H9 (cell line): ENCODE measurements around the gene FABP7. TPM values are rescaled to one million over a fixed set of nuclear protein-coding genes. Genes with fewer than 3 reads are reported as not detected.

ENCODE experiments used
- DNase-seq: peaks from one replicate; pipeline ENCODE4 v3.0.0-alpha.2; 2017
- H2AFZ ChIP-seq: one replicate; pipeline ENCODE4 v1.6.1; 2013; ENCODE audit warnings: mild to moderate bottlenecking, low read length, control low read depth, moderate library complexity
- H2AK5ac ChIP-seq: 2 replicates; pipeline ENCODE4 v1.6.1; 2013; ENCODE audit warnings: low read length, control low read depth, mixed read lengths; ENCODE audit not compliant: insufficient read length
- H2BK120ac ChIP-seq: one replicate; pipeline ENCODE4 v1.6.1; 2013; ENCODE audit warnings: low read depth, mild to moderate bottlenecking, low read length, control low read depth, inconsistent platforms; ENCODE audit not compliant: poor library complexity, severe bottlenecking
- H2BK12ac ChIP-seq: 2 replicates; pipeline ENCODE4 v1.6.1; 2013; ENCODE audit warnings: low read length, control low read depth, mixed read lengths, low read depth; ENCODE audit not compliant: insufficient read length
- H2BK15ac ChIP-seq: 2 replicates; pipeline ENCODE4 v1.6.1; 2013; ENCODE audit warnings: low read depth, low read length, control low read depth
- H2BK20ac ChIP-seq: one replicate; pipeline ENCODE4 v1.6.1; 2013; ENCODE audit warnings: low read depth, mild to moderate bottlenecking, low read length, control low read depth, inconsistent platforms; ENCODE audit not compliant: poor library complexity, severe bottlenecking
- H2BK5ac ChIP-seq: 2 replicates; pipeline ENCODE4 v1.6.1; 2013; ENCODE audit warnings: low read length, control low read depth, mixed read lengths; ENCODE audit not compliant: insufficient read length
- H3K14ac ChIP-seq: 2 replicates; pipeline ENCODE4 v1.6.1; 2013; ENCODE audit warnings: low read length, control low read depth; ENCODE audit not compliant: insufficient read depth
- H3K18ac ChIP-seq: 2 replicates; pipeline ENCODE4 v1.6.1; 2013; ENCODE audit warnings: low read depth, mild to moderate bottlenecking, mixed read lengths, low read length, control low read depth; ENCODE audit not compliant: insufficient read length
- H3K23ac ChIP-seq: 2 replicates; pipeline ENCODE4 v1.6.1; 2013; ENCODE audit warnings: low read length, control low read depth, mixed read lengths, low read depth; ENCODE audit not compliant: insufficient read length
- H3K23me2 ChIP-seq: 2 replicates; pipeline ENCODE4 v1.6.1; 2013; ENCODE audit warnings: low read depth, mild to moderate bottlenecking, mixed read lengths, low read length, control low read depth; ENCODE audit not compliant: insufficient read length, poor library complexity, severe bottlenecking
- H3K27ac ChIP-seq: 2 replicates; pipeline ENCODE4 v1.5.1; 2013; ENCODE audit warnings: low read length, control low read depth, mixed read lengths, low read depth; ENCODE audit not compliant: insufficient read length
- H3K27me3 ChIP-seq: 2 replicates; pipeline ENCODE4 v1.6.1; 2013; ENCODE audit warnings: low read length, control low read depth, inconsistent platforms; ENCODE audit not compliant: insufficient read depth
- H3K4ac ChIP-seq: 2 replicates; pipeline ENCODE4 v1.6.1; 2013; ENCODE audit warnings: low read depth, mild to moderate bottlenecking, control low read depth, inconsistent platforms, low read length, moderate library complexity
- H3K4me1 ChIP-seq: 2 replicates; pipeline ENCODE4 v1.6.1; 2013; ENCODE audit warnings: low read length, control low read depth, inconsistent platforms; ENCODE audit not compliant: insufficient read depth
- H3K4me2 ChIP-seq: 2 replicates; pipeline ENCODE4 v1.6.1; 2013; ENCODE audit warnings: low read length, control low read depth, mixed read lengths; ENCODE audit not compliant: insufficient read length, insufficient read depth
- H3K56ac ChIP-seq: 2 replicates; pipeline ENCODE4 v1.6.1; 2013; ENCODE audit warnings: low read depth, mild to moderate bottlenecking, mixed read lengths, low read length, control low read depth; ENCODE audit not compliant: insufficient read length
- H3K79me1 ChIP-seq: 2 replicates; pipeline ENCODE4 v1.6.1; 2013; ENCODE audit warnings: low read depth, mild to moderate bottlenecking, moderate library complexity, low read length, control low read depth, inconsistent platforms; ENCODE audit not compliant: insufficient read depth, poor library complexity, severe bottlenecking
- H3K79me2 ChIP-seq: 2 replicates; pipeline ENCODE4 v1.6.1; 2013; ENCODE audit warnings: low read length, control low read depth, inconsistent platforms; ENCODE audit not compliant: insufficient read depth
- H3K9ac ChIP-seq: 2 replicates; pipeline ENCODE4 v1.6.1; 2013; ENCODE audit warnings: low read length, control low read depth, mixed read lengths; ENCODE audit not compliant: insufficient read length; ENCODE audit errors: extremely low read depth
- H3K9me3 ChIP-seq: one replicate; pipeline ENCODE4 v1.6.1; 2013; ENCODE audit warnings: low read depth, low read length, inconsistent platforms; ENCODE audit not compliant: control insufficient read depth
- H3T11ph ChIP-seq: one replicate; pipeline ENCODE4 v1.6.1; 2013; ENCODE audit warnings: mild to moderate bottlenecking, low read length, control low read depth, inconsistent platforms
- H4K20me1 ChIP-seq: one replicate; pipeline ENCODE4 v1.6.1; 2013; ENCODE audit not compliant: control insufficient read depth, insufficient read length, insufficient read depth
- H4K5ac ChIP-seq: 2 replicates; pipeline ENCODE4 v1.6.1; 2013; ENCODE audit warnings: low read depth, mild to moderate bottlenecking, mixed read lengths, low read length, control low read depth; ENCODE audit not compliant: insufficient read length
- H4K8ac ChIP-seq: replicated peaks from 2 replicates; pipeline ENCODE4 v1.6.1; 2013; ENCODE audit warnings: low read length, control low read depth, mixed read lengths, low read depth; ENCODE audit not compliant: insufficient read length
- H4K91ac ChIP-seq: 2 replicates; pipeline ENCODE4 v1.6.1; 2013; ENCODE audit warnings: low read depth, mild to moderate bottlenecking, moderate library complexity, mixed read lengths, low read length, control low read depth; ENCODE audit not compliant: insufficient read length
- H3K27ac Mint-ChIP-seq, 3 experiments: 2 replicates in 2 of 3; 3 replicates in 1 of 3; pipeline ENCODE4 v1.8.0; 2020 to 2021; ENCODE audit warnings: mixed read lengths in 3 of 3, mild to moderate bottlenecking in 1 of 3, moderate library complexity in 1 of 3
- H3K27me3 Mint-ChIP-seq: 2 replicates; pipeline ENCODE4 v1.8.0; 2021; ENCODE audit warnings: low read depth, mild to moderate bottlenecking, moderate library complexity, mixed read lengths
- H3K36me3 Mint-ChIP-seq, 3 experiments: 2 replicates in 2 of 3; 3 replicates in 1 of 3; pipeline ENCODE4 v1.8.0; 2020 to 2021; ENCODE audit warnings: low read depth in 3 of 3, mixed read lengths in 3 of 3; ENCODE audit not compliant: insufficient read depth in 1 of 3
- H3K4me1 Mint-ChIP-seq, 2 experiments: 2 replicates each; pipeline ENCODE4 v1.8.0; 2020; ENCODE audit warnings: mixed read lengths in 2 of 2
- H3K4me3 Mint-ChIP-seq, 2 experiments: 2 replicates in 1 of 2; 3 replicates in 1 of 2; pipeline ENCODE4 v1.8.0; 2020 to 2021; ENCODE audit warnings: mild to moderate bottlenecking in 2 of 2, mixed read lengths in 2 of 2, moderate library complexity in 1 of 2
- H3K9me3 Mint-ChIP-seq, 2 experiments: 2 replicates in 1 of 2; 3 replicates in 1 of 2; pipeline ENCODE4 v1.8.0; 2020; ENCODE audit warnings: mild to moderate bottlenecking in 2 of 2, mixed read lengths in 2 of 2, moderate library complexity in 1 of 2
- WGBS: extraction: QIAGEN DNeasy Blood & Tissue Kit; methylation state at CpG from one replicate; pipeline ENCODE4 v1.1.7; 2013; ENCODE audit warnings: missing lambda C conversion rate, low lambda C conversion rate, mixed read lengths; ENCODE audit not compliant: insufficient read length; ENCODE audit errors: extremely low coverage; 5-methylcytosine and 5-hydroxymethylcytosine counted together
- total RNA-seq: library from RNA; stranded (reverse); gene quantifications from 2 replicates; pipeline ENCODE4 v1.2.1, GENCODE V29; 2021
- TF ChIP-seq, protein P1 (sequence below): fragments of 200-600 bp; sonication (generic); conservative IDR thresholded peaks from 3 replicates; pipeline ENCODE4 v1.8.0; 2021; ENCODE audit warnings: antibody characterized with exemption, mild to moderate bottlenecking

FABP7 gene
- total RNA-seq, 1 experiment from 2014 or later = 3.9 TPM

DNA sequence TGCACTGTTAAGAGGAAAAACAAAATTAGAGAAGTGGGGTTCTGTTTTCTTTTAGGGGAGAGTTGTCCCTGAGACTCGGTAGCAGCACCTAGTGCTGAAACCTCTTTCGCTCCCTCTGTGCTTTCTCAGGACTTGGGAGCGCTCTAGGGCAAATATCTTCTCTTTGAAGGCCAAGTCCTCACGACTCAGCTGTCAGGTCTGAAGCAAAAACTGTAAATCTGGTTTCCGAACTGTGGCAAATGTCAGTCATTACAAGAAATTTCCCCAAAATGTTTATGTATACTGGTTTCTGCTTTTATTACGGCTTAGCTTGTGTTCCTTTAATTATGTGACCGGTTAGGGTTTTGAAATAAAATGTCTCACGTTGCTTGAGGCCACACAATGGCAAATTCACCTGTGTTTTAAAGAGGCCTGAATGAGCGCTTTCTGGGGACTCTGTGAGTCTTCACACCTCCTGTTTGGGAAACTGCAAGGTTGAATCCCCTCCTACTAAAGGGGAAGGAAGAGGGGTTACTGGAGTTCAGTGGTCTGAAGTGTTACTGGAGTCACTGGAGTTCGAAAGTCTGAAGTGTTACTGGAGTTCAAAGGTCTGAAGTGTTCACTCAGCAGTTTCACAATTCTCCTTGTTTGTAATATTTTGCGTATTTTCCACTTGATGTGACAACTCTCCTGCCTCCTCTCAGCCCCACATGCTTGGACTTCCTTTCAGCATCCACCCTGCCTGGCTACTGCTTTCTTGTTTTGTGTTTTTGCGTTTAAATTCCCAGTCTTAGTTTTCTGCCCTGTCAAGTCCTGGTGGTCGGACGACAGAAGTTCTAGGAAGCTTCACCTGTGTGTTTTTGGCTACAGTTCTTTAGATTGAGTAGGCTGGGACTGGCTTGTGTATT is 11.2 kb downstream of the FABP7 start:
- Mint-ChIP-seq H3K36me3 (no peaks in the 10 kb centered on the region), H3K4me1 (peaks cover 41 to 43% of the 10 kb centered on the region in 2 experiments), H3K9me3 (no peaks in the 10 kb centered on the region; a peak in 1 of 5 replicates), H3K27ac (peak overlapping the region in 1 of 3 experiments; percentile 96; a peak in 1 of 7 replicates), H3K4me3 (peak overlapping the region; percentile 84 to 90), H3K27me3 (peaks cover 36% of the 10 kb centered on the region)
- Histone ChIP-seq H2AFZ (peak overlapping the region; percentile 44), H3K23me2 (peaks cover 11% of the 10 kb centered on the region), H3K79me2 (no peaks in the 10 kb centered on the region), H3K79me1 (no peaks in the 10 kb centered on the region), H3K23ac (no peak overlapping the region), H3T11ph (no peak overlapping the region), H3K9ac (peak overlapping the region; percentile 25), H3K56ac (no peak overlapping the region), H2BK15ac (no peak overlapping the region), H2BK20ac (no peak overlapping the region), H3K27me3 (peaks cover 3% of the 10 kb centered on the region; the same call in 1 of the 2 replicates), H4K5ac (no peak overlapping the region), H4K8ac (no peak overlapping the region), H4K20me1 (no peaks in the 10 kb centered on the region), H3K4ac (no peak overlapping the region), H2AK5ac (no peak overlapping the region), H3K4me2 (peak overlapping the region; percentile 93), H3K18ac (no peak overlapping the region), H2BK120ac (no peak overlapping the region), H3K4me1 (peaks cover 5% of the 10 kb centered on the region; the same call in 1 of the 2 replicates), H2BK12ac (no peak overlapping the region), H2BK5ac (no peak overlapping the region), H3K27ac (no peak overlapping the region), H4K91ac (no peak overlapping the region), H3K14ac (no peak overlapping the region), H3K9me3 (no peaks in the 10 kb centered on the region)
- TF ChIP-seq, protein P1, sequence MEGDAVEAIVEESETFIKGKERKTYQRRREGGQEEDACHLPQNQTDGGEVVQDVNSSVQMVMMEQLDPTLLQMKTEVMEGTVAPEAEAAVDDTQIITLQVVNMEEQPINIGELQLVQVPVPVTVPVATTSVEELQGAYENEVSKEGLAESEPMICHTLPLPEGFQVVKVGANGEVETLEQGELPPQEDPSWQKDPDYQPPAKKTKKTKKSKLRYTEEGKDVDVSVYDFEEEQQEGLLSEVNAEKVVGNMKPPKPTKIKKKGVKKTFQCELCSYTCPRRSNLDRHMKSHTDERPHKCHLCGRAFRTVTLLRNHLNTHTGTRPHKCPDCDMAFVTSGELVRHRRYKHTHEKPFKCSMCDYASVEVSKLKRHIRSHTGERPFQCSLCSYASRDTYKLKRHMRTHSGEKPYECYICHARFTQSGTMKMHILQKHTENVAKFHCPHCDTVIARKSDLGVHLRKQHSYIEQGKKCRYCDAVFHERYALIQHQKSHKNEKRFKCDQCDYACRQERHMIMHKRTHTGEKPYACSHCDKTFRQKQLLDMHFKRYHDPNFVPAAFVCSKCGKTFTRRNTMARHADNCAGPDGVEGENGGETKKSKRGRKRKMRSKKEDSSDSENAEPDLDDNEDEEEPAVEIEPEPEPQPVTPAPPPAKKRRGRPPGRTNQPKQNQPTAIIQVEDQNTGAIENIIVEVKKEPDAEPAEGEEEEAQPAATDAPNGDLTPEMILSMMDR = no peak
- no peak for DNase-seq
- no CpG with 5 or more reads among the region's 14 CpGs for WGBS
